ENCODE measurements around the gene POLR3E.

- TF ChIP-seq EZH2 (IDR thresholded peaks at IDR 0.05; ENCODE audit: borderline replicate concordance, low read depth, low read length, severe bottlenecking), result no peak
- no peak for TF ChIP-seq CTCF (IDR thresholded peaks at IDR 0.05; ENCODE audit: borderline replicate concordance, extremely low read depth, low read length, poor library complexity, severe bottlenecking)
These were observed 20.4 kb downstream of the POLR3E start for GRCh38 chr16:22317625-22318024.

All from DND-41 (cell line).